Articular chondrocyte of knee joint (primary cell): ENCODE results near the gene FADS1. TPM values are rescaled to one million over a fixed set of nuclear protein-coding genes. Genes with fewer than 3 reads are reported as not detected.

ENCODE experiments used
- total RNA-seq: library from RNA; depleted of rRNA; stranded (reverse); fragments of >200 nt; gene quantifications from 2 replicates; pipeline ENCODE4 v1.2.3, GENCODE V29; 2012

The FADS1 gene
- total RNA-seq = 51.5 and 91.2 TPM in 2 replicates

GRCh38 chr11:61816736-61817455 is at the start of gene FADS1:
Gene FADS1, minus strand, starts transcription at chr11:61817003. Its CDS starts 74 bp downstream, at chr11:61816929.

GRCh38 chr11:61827571-61828378 is 11.0 kb upstream of the FADS1 start, which contains the start of gene FADS2:
Gene FADS2, plus strand, starts transcription at chr11:61828300. Its CDS starts 91 bp downstream, at chr11:61828391.

GRCh38 chr11:61792310-61793082 is 24.3 kb downstream of the FADS1 start, which contains the start of the genes FEN1 and TMEM258:
Gene FEN1, plus strand, starts transcription at chr11:61792911. Its CDS starts 2,451 bp downstream, at chr11:61795362.
Gene TMEM258, minus strand, starts transcription at chr11:61792599. Its CDS starts 41 bp downstream, at chr11:61792558.

GRCh38 chr11:61752117-61752924 is 64.5 kb downstream of the FADS1 start, which contains the start of gene MYRF:
Gene MYRF, plus strand, starts transcription at chr11:61752636. Its CDS starts 109 bp downstream, at chr11:61752745.

Other genes with a start within 250 kb of the FADS1 start
- gene SYT7, start 235.9 kb downstream of the FADS1 start, total RNA-seq = 3.4 and 4.3 TPM in 2 replicates
- 2.4 and 2.5 TPM in 2 replicates for gene DAGLA, start 136.6 kb downstream of the FADS1 start, total RNA-seq
- gene MYRF, start 64.4 kb downstream of the FADS1 start, total RNA-seq = under 0.01 and 0.22 TPM in 2 replicates
- gene TMEM258, start 24.4 kb downstream of the FADS1 start, total RNA-seq = 69.9 and 86.2 TPM in 2 replicates
- gene FEN1, start 24.1 kb downstream of the FADS1 start, total RNA-seq = 9.7 and 13.8 TPM in 2 replicates
- gene FADS2, start 11.3 kb upstream of the FADS1 start, total RNA-seq = 53.8 and 70.4 TPM in 2 replicates
- gene FADS3, start 74.5 kb upstream of the FADS1 start, total RNA-seq = 60.9 and 75.8 TPM in 2 replicates
- gene RAB3IL1, start 100.6 kb upstream of the FADS1 start, total RNA-seq = 8.5 and 11.6 TPM in 2 replicates
- gene BEST1, start 133.3 kb upstream of the FADS1 start, total RNA-seq = 3.8 and 5.2 TPM in 2 replicates
- 1,512 and 1,689 TPM in 2 replicates for gene FTH1, start 150.6 kb upstream of the FADS1 start, total RNA-seq